HUDEP-2 (cell line): ENCODE measurements around the gene UGT1A8.

ENCODE experiments used
- DNase-seq, 76 experiments: peaks; one replicate each; lab custom pipeline; 2025; ENCODE audit not compliant: unreplicated experiment in 76 of 76; lab: John Stamatoyannopoulos, UW

Gene UGT1A8

GRCh38 chr2:233814056-233814835 is 196.8 kb downstream of the UGT1A8 start:
- DNase-seq: no peak

GRCh38 chr2:233815861-233816260 is 198.4 kb downstream of the UGT1A8 start:
- no peak for DNase-seq

- DNase-seq: no peak
Observed at GRCh38 chr2:233816334-233816733, 198.9 kb downstream of the UGT1A8 start.

DNA sequence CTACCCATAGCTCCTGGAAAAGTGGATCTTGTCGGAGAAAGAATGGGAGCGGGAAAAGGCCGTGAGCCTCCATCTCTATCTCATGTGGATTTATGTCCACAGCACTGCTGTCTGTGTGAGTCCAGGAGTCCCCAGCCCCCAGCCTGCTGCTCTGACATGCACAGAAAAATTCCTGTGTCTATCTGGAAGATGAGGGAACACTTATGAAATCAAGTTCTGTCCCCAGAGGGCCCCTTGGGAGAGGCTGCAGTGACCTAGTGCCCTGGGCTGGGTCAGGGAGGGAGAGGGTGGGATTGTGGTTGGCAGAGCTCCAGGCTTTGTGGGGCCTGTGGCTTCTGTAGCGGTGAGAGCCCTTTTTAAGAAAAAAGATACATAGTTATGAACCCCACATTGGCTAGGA is 199.3 kb downstream of the UGT1A8 start:
- no peak for DNase-seq

GRCh38 chr2:233817361-233817911 is 200.0 kb downstream of the UGT1A8 start:
- no peak for DNase-seq

DNA sequence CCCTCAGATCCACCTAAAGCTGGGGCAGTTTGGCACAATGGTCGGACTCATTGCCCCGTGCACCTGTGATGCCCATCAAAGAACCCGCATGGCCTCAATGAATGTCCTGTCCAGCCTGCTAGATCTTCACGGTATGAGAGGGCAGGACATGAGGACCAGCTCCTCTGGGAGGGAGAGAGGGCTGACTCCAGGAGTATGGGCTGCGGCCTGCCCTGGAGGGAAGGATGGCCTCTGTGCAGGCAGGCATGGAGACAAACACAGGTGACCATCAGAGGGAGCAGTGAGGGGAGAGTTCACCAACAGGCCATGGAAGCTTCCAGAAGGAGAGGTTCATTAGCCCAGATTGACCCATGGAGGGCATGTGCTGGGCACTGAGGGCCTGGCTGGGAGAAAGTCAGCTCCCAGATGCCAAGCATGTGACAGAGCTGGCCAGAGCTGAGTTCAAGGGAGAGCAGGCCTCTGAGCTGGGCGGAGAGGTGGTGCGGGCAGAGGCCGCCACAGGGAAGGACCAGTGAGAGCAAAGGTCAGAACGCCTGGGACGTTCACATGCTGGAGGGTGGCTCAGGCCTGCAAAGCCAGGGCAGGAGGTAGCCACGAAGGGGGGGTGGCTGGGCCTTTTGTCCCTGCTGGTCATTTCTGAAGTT is 200.7 kb downstream of the UGT1A8 start:
- no peak for DNase-seq

- no peak for DNase-seq
Observed at GRCh38 chr2:233818639-233819621, 201.5 kb downstream of the UGT1A8 start.

GRCh38 chr2:233819884-233820773 is 202.7 kb downstream of the UGT1A8 start:
- no peak for DNase-seq

DNA sequence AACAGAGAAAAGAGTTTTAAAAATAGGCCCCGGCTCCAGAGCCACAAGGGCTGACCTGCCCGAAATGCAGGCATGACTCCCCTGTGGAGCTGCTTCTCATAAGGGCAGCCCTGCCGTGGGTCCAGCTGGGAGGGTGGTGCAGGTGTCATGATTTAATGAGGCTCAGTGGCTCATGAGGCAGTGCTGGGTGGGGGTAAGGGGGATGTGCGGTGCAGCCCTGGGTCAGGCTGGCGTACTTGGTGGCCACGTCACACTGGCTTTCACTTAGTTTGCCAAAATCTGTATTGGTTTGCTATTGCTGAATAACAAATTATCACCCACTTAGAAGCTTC is 203.3 kb downstream of the UGT1A8 start:
- no peak for DNase-seq

DNA sequence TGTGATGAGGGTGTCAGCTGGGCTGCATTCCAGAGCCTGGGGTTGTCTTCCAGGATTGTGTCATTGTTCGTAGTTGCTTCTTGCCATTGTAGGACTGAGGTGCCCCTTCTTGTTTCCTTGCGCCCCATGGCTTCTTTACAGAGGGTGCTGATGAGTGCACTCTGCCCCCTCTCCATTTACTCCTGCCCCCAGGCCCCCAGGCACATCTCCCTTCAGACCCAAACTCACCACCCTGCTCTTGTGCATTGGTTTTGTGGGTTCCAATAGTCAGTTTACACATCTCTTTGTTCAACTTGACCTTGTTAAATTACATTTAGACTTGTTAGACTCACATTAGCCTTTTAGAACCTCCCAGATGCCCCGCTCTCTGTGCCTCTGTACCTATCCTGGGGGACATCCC is 203.8 kb downstream of the UGT1A8 start:
- DNase-seq: no peak

DNA sequence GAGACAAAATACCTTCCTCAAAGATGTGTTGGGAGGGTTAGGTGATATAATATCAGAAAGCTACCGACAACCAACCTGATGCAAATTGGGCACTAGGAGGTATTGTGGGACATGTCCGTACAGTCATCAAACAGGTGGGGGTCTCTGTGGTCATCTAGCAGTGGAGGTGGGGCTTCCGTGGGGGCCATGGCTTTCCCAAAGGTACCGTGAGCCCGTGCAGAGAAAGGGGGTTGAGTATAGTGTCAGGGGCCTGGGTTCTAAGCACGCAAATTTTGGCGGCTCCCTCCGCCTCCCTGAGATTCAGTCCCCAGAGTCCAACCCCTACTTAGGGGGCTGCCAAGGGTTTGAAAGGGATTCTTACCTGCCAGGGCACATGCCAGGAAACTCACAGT is 204.3 kb downstream of the UGT1A8 start:
- DNase-seq: no peak

- DNase-seq: no peak
Observed at GRCh38 chr2:233822101-233822771, 204.8 kb downstream of the UGT1A8 start.
